Measurements from ENCODE around the gene GPR18. TPM values are rescaled to one million over a fixed set of nuclear protein-coding genes. Genes with fewer than 3 reads are reported as not detected.
A peak's percentile ranks its signal among the peaks of the same experiment; 100 is the strongest.

Gene GPR18
- total RNA-seq, 2 donors from 2014 or later, result 13.0 to 20.6 TPM

- ATAC-seq (peak; percentile 50 to 72), DNase-seq (ENCODE audit: low spot score) (peak; percentile 71)
- Mint-ChIP-seq H3K9me3 (no peaks in the 10 kb centered on the region), H3K27me3 (no peaks in the 10 kb centered on the region), H3K27ac (peak overlapping the region; percentile 83 to 87), H3K4me3 (peak overlapping the region; percentile 89), H3K36me3 (peaks cover 4% of the 10 kb centered on the region), H3K4me1 (ENCODE audit: low read depth in 2 of 2) (peaks cover 57 to 67% of the 10 kb centered on the region in 2 donors)
Observed at GRCh38 chr13:99227909-99228688, 30.1 kb downstream of the GPR18 start.

DNA sequence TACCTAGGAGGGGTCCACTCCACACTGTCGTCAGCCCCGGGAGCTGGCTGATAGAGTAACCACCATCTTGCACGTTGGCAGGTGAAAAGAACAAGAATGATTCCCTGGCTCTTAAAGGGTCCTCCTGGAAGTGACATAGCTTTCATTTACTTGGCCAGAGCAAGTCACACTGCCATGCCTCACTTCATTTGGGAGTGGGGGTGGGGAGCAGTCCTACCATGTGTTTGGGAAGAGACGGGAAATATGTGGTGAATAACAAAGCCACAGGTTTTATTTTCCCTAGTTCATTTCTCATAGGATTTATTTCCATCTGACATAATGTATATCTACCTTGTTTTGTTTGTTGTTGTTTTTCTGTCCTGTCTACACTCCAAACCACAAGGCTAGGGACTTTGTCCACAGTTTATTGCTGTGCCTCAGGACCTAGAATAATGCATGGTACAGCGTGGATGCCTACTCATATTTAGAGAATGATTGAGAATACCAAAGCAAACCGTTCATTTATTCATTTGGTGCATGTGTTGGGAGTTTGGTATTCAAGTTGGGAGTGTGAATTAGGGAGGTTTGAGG, 30.8 kb downstream of the GPR18 start:
- ATAC-seq, result peak in 1 of 2 donors; percentile 13
- peaks cover 4% of the 10 kb centered on the region for H3K36me3 Mint-ChIP-seq
- no peaks in the 10 kb centered on the region for H3K27me3 Mint-ChIP-seq
- no peaks in the 10 kb centered on the region for H3K9me3 Mint-ChIP-seq
- H3K4me1 Mint-ChIP-seq (ENCODE audit: low read depth in 2 of 2), result peaks cover 60 to 73% of the 10 kb centered on the region in 2 donors
- no peak for DNase-seq (ENCODE audit: low spot score)
- peak overlapping the region; percentile 83 to 87 for H3K27ac Mint-ChIP-seq
- peak overlapping the region; percentile 73 for H3K4me3 Mint-ChIP-seq

- DNase-seq (ENCODE audit: low spot score) (no peak), ATAC-seq (no peak)
- Mint-ChIP-seq H3K36me3 (peaks cover 6% of the 10 kb centered on the region), H3K9me3 (no peaks in the 10 kb centered on the region), H3K4me1 (ENCODE audit: low read depth in 2 of 2) (peaks cover 64 to 77% of the 10 kb centered on the region in 2 donors), H3K4me3 (peak overlapping the region; percentile 2), H3K27ac (peak overlapping the region; percentile 31 to 66), H3K27me3 (no peaks in the 10 kb centered on the region)
Observed at GRCh38 chr13:99226513-99226912, 31.7 kb downstream of the GPR18 start.

DNA sequence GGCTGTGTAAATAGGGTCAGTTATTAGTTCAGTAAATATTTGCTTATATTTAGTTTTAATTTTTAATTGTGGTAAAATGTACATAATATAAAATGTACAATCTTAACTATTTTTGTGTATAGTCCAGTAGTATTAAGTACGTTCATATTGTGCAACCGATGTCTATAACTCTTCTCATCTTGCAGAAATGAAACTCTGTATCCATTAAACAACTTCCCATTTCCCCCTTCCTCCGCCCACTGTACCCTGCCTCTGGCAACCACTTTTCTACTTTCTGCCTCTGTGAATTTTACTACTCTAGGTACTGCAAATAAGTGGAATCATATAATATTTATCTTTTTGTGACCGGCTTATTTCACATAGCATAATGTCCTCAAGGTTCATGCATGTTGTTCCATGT, 33.1 kb downstream of the GPR18 start:
- Mint-ChIP-seq H3K9me3 (no peaks in the 10 kb centered on the region), H3K27me3 (no peaks in the 10 kb centered on the region), H3K27ac (peak overlapping the region in 1 of 2 donors; percentile 66), H3K4me1 (ENCODE audit: low read depth in 2 of 2) (peaks cover 73 to 88% of the 10 kb centered on the region in 2 donors), H3K4me3 (no peak overlapping the region), H3K36me3 (peaks cover 6% of the 10 kb centered on the region)
- ATAC-seq (no peak), DNase-seq (ENCODE audit: low spot score) (no peak)

- no peaks in the 10 kb centered on the region for H3K27me3 Mint-ChIP-seq
- H3K9me3 Mint-ChIP-seq, result no peaks in the 10 kb centered on the region
- H3K27ac Mint-ChIP-seq, result peak overlapping the region; percentile 79 to 96
- peak overlapping the region; percentile 71 for H3K4me3 Mint-ChIP-seq
- H3K36me3 Mint-ChIP-seq, result peaks cover 6% of the 10 kb centered on the region
- H3K4me1 Mint-ChIP-seq (ENCODE audit: low read depth in 2 of 2), result peaks cover 73 to 88% of the 10 kb centered on the region in 2 donors
- ATAC-seq (no peak), DNase-seq (ENCODE audit: low spot score) (no peak)
Observed at GRCh38 chr13:99224021-99224420, 34.2 kb downstream of the GPR18 start.

DNA sequence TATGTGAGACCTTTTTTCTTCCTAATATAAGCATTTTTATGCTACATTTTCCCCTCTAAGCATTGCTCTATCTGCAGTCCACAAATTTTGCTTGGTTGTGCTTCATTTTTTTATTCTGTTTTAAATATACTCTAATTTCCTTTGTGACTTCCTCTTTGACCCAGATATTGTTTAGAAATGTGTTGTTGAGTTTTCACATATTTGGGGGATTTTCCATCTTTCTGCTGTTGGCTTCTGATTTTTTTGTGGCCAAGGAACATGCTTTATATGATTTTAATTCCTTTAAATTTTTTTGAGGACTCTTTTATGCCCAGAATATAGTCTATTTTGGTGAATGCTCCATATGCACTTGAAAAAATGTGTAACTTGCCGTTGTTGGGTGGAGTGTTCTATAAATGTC, 34.6 kb downstream of the GPR18 start:
- Mint-ChIP-seq H3K9me3 (no peaks in the 10 kb centered on the region), H3K36me3 (peaks cover 6% of the 10 kb centered on the region), H3K4me1 (ENCODE audit: low read depth in 2 of 2) (peaks cover 73 to 88% of the 10 kb centered on the region in 2 donors), H3K4me3 (peak overlapping the region; percentile 71), H3K27me3 (no peaks in the 10 kb centered on the region), H3K27ac (peak overlapping the region; percentile 79 to 96)
- no peak for ATAC-seq
- DNase-seq (ENCODE audit: low spot score), result no peak

GRCh38 chr13:99221567-99222239, 36.5 kb downstream of the GPR18 start:
- Mint-ChIP-seq H3K27ac (peak overlapping the region; percentile 79 to 96), H3K4me3 (peak overlapping the region; percentile 69), H3K36me3 (peaks cover 6% of the 10 kb centered on the region), H3K27me3 (no peaks in the 10 kb centered on the region), H3K4me1 (ENCODE audit: low read depth in 2 of 2) (peaks cover 82 to 93% of the 10 kb centered on the region in 2 donors), H3K9me3 (no peaks in the 10 kb centered on the region)
- DNase-seq (ENCODE audit: low spot score), result no peak
- ATAC-seq, result peak in 1 of 2 donors; percentile 34

DNA sequence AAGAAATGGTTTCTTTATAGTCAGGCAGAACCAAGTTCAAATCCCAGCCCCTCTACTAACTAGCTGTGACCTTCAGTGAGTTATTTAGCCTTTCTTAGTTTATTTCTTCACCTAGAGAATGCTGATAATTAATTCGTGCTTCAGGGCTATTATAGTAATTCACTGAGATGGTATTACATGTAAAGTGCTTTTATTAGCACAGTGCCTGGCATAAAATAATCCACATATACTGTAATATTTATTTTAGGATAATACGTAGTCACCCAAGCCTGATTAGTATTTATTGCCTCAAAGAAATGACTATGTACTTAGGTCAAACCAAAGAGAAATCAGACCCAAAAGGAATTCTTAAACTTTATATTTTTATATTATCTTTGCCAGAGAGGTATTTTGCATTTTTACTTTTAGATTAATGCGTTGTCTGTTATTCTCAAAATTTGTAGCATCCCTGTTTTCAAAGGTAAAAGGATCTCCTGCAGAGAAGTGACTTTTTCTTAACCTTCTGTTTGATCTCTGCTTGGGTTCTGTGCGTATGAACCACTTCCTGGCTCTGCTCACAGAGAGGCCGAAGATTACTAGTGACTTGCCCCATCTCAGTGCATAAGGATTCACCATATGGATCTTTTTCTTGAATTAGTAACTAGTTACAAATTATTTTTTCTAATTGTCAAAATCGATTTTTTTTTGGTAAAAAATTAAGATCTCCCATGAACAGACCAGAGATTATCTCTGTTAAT, 37.8 kb downstream of the GPR18 start:
- Mint-ChIP-seq H3K27me3 (no peaks in the 10 kb centered on the region), H3K36me3 (peaks cover 6% of the 10 kb centered on the region), H3K4me3 (peak overlapping the region; percentile 57), H3K27ac (peak overlapping the region; percentile 79 to 96), H3K9me3 (no peaks in the 10 kb centered on the region), H3K4me1 (ENCODE audit: low read depth in 2 of 2) (peaks cover 75 to 83% of the 10 kb centered on the region in 2 donors)
- peak in 1 of 2 donors; percentile 56 for ATAC-seq
- DNase-seq (ENCODE audit: low spot score), result no peak

DNA sequence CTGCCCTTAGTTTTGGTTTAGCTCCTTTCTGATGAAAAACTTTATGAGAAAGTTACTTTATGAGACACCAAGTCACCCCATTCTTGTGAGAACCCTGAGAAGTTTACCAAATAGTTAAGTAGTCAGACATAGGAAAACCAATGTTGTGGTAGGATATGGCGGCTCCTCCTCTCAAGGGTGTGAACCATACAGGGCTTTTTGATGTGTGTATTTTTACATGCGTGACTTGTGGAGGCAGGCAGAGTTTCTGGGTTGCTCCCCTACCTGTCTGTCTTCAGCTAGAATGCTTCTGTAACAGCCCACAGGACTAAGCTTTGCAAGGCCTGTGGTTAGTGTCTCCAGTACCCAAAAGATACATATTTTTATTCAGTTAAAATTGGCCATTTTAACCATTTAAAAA, 39.2 kb downstream of the GPR18 start:
- Mint-ChIP-seq H3K9me3 (no peaks in the 10 kb centered on the region), H3K36me3 (peaks cover 6% of the 10 kb centered on the region), H3K27me3 (no peaks in the 10 kb centered on the region), H3K4me1 (ENCODE audit: low read depth in 2 of 2) (peaks cover 79 to 88% of the 10 kb centered on the region in 2 donors), H3K27ac (peak overlapping the region; percentile 96 to 97), H3K4me3 (peak overlapping the region; percentile 90)
- ATAC-seq, result peak; percentile 88 to 92
- peak; percentile 73 for DNase-seq (ENCODE audit: low spot score)

DNA sequence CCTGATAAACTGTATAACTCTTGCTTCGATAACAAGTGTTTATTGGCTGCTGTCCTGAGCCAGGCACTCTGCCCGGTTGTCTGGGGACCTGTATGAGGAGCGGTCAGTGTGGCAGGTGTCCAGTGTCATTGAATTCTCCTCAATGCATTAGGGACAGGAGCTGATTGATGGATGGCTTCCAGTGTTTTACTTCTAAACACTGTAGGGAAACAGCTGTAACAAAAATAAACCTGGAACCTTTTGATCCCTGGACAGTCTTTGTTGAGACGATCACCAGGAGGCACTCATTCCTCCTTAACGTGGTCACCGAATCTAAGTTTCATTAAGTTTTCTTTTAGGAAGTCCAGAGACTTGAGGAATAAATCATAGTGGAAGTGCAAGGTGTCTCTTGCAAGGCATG, 39.6 kb downstream of the GPR18 start:
- H3K27me3 Mint-ChIP-seq, result no peaks in the 10 kb centered on the region
- no peak for ATAC-seq

DNA sequence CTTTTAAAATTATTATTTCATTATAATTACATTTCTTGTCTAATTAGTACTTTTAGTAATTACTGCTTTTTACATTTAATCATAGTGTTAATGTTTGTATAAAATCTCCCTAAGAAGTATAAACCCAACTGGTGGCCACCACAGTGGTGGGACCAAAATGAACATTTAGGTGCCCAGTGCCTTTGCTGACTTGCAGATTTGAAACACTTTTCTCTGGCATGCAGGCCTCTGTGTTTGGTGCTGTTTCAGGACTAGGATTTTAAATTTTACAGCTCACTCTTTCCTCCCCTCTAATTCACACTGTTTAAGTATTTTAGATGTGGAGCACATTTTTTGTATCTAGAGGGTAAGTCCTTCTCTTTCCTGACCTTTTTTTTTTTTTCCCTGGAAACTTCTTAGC, 40.1 kb downstream of the GPR18 start:
- ATAC-seq (no peak), DNase-seq (ENCODE audit: low spot score) (no peak)
- peak overlapping the region; percentile 96 to 97 for H3K27ac Mint-ChIP-seq
- H3K4me1 Mint-ChIP-seq (ENCODE audit: low read depth in 2 of 2), result peaks cover 71 to 81% of the 10 kb centered on the region in 2 donors
- no peaks in the 10 kb centered on the region for H3K9me3 Mint-ChIP-seq
- peak overlapping the region; percentile 90 for H3K4me3 Mint-ChIP-seq
- H3K27me3 Mint-ChIP-seq, result no peaks in the 10 kb centered on the region
- peaks cover 6% of the 10 kb centered on the region for H3K36me3 Mint-ChIP-seq

More for the DNA sequence above, 39.6 kb downstream of the GPR18 start:
- Mint-ChIP-seq H3K4me3 (peak overlapping the region; percentile 90), H3K4me1 (ENCODE audit: low read depth in 2 of 2) (peaks cover 75 to 85% of the 10 kb centered on the region in 2 donors), H3K36me3 (peaks cover 6% of the 10 kb centered on the region), H3K9me3 (no peaks in the 10 kb centered on the region), H3K27ac (peak overlapping the region; percentile 96 to 97)
- DNase-seq (ENCODE audit: low spot score), result no peak

DNA sequence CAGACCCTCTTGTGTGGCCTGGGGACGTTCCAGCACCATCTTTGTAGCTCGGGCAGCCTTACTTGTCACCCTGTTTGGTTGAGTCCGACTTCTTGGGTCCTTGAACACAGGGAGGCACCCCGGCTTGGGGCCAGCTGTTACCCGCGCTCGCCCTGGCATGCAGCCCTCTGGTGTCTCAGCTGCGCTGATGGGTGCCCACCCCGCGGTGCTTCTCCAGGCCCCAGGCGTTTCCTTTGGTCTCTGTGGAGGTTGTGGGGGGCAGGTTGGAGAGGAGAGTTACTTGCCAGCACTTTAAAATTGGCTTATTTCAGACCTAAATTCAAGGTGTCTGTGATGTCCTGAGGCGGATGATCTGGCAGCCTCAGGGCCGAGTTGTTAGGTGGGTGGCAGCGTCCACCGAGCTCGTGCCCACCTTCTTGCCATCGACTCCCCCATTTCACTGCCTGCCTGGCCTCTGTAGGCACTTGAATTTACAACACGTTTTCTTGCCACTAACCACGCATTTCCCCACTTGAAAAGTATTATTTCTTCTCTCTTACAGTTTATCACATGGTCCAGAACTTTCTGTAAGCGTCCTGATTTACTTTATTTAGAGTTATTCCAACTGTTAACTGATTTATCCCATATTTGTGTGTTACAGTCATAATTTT, 40.6 kb downstream of the GPR18 start:
- no peak for DNase-seq (ENCODE audit: low spot score)
- H3K27me3 Mint-ChIP-seq, result no peaks in the 10 kb centered on the region

More for the DNA sequence above, 40.6 kb downstream of the GPR18 start:
- H3K4me3 Mint-ChIP-seq, result peak overlapping the region; percentile 90
- H3K9me3 Mint-ChIP-seq, result no peaks in the 10 kb centered on the region
- ATAC-seq, result no peak
- peaks cover 69 to 75% of the 10 kb centered on the region in 2 donors for H3K4me1 Mint-ChIP-seq (ENCODE audit: low read depth in 2 of 2)
- peaks cover 6% of the 10 kb centered on the region for H3K36me3 Mint-ChIP-seq
- H3K27ac Mint-ChIP-seq, result peak overlapping the region; percentile 96 to 97

Data from natural killer cell treated with Interleukin-12 subunit alpha and Interleukin-12 subunit beta and Interleukin-15 and Interleukin-18, amount 100 ng/mL, for 72 hours (primary cell).